ENCODE results near the gene RPS10.
"Not testable (repeated sequence)": the region's sequence is repeated elsewhere in the genome, so short reads cannot be mapped to it uniquely, and the experiment has no call there.

RPS10 gene

GRCh38 chr6:34374069-34374468 is 51.8 kb downstream of the RPS10 start:
- DNase-seq: no peak

- peak in 3 of 58 donors; percentile 14 to 26 (median 18) for DNase-seq
These were observed 52.4 kb downstream of the RPS10 start for GRCh38 chr6:34373511-34373910.

- not testable (repeated sequence) for DNase-seq
These were observed 54.0 kb downstream of the RPS10 start for GRCh38 chr6:34371865-34372264.

- peak in 8 of 58 donors; percentile 10 to 44 (median 21) for DNase-seq
These were observed 55.5 kb downstream of the RPS10 start for GRCh38 chr6:34370361-34370760.

- DNase-seq: no peak
These were observed 56.5 kb downstream of the RPS10 start for GRCh38 chr6:34369385-34369784.
